Measurements from ENCODE around the gene BARHL1. TPM values are rescaled to one million over a fixed set of nuclear protein-coding genes. Genes with fewer than 3 reads are reported as not detected.

Gene BARHL1
- total and polyA plus RNA-seq, 9 of the 15 experiments (the other 6 are each of a cell fraction or from before 2014, with no cell fraction given): not detected

- Histone ChIP-seq H3K79me2 (ENCODE audit: control insufficient read depth, insufficient read depth, low read length) (no peaks in the 10 kb centered on the region), H2AFZ (ENCODE audit: low read depth, low read length) (no peak overlapping the region), H4K20me1 (replicated peaks; ENCODE audit: control insufficient read depth, insufficient read depth, low read length) (peaks cover 5% of the 10 kb centered on the region), H3K4me1 (replicated peaks in 1 of 2; ENCODE audit: control insufficient read depth in 2 of 2, insufficient read depth in 2 of 2, low read length in 2 of 2) (peaks cover 0 to 3% of the 10 kb centered on the region in 2 experiments; a peak in 1 of 5 replicates), H3K27ac (ENCODE audit: extremely low read depth, low read depth, low read length) (no peak overlapping the region), H3K9ac (ENCODE audit: insufficient read depth in 1 of 2, low read depth in 2 of 2, low read length in 2 of 2) (no peak overlapping the region), H3K4me3 (no peak overlapping the region), H3K9me1 (ENCODE audit: control insufficient read depth, insufficient read depth, low read length) (no peaks in the 10 kb centered on the region), H3K27me3 (ENCODE audit: control insufficient read depth in 2 of 2, insufficient read depth in 2 of 2, low read length in 2 of 2) (peaks cover 48 to 65% of the 10 kb centered on the region in 2 experiments), H3K4me2 (ENCODE audit: insufficient read depth, low read length) (no peak overlapping the region), H3K9me3 (replicated peaks; ENCODE audit: control insufficient read depth, insufficient read depth, low read depth, low read length) (no peaks in the 10 kb centered on the region), H3K36me3 (ENCODE audit: control insufficient read depth, insufficient read depth, low read length) (no peaks in the 10 kb centered on the region)
- in situ Hi-C loops (cut with MboI): no loop called here
- intact Hi-C loops (cut with micrococcal nuclease): no loop called here
- ChIA-PET POLR2A (interaction anchor here (0.7 to 1.3 kb wide), 2 partner anchors 7 to 13 kb away, joined by 3 read pairs; no protein-coding TSS in a partner anchor), CTCF (ENCODE audit: low intra/inter-chr PET ratio) (no interaction called here)
- no peak for DNase-seq (ENCODE audit: extremely low read depth in 1 of 4, low spot score in 3 of 4)
- ATAC-seq: no peak
- 22% methylated on average over 12 of the region's 12 CpGs for whole genome bisulfite sequencing (ENCODE audit: insufficient coverage, low coverage, missing lambda C conversion rate)
- no TSS peak for BruUV-seq (replicated peaks)
- no peak for FAIRE-seq
- TF ChIP-seq JUN (IDR thresholded peaks at IDR 0.05; ENCODE audit: borderline replicate concordance, low read depth, low read length) (no peak), JUN (CRISPR knock-in tag; IDR thresholded peaks at IDR 0.05; ENCODE audit: borderline replicate concordance) (no peak), ZNF232 (CRISPR knock-in tag; IDR thresholded peaks at IDR 0.05) (no peak), THAP12 (CRISPR knock-in tag; IDR thresholded peaks at IDR 0.05) (no peak), ZNF197 (CRISPR knock-in tag; IDR thresholded peaks at IDR 0.05; ENCODE audit: low read depth) (no peak), HOMEZ (CRISPR knock-in tag; IDR thresholded peaks at IDR 0.05) (no peak), KLF1 (tag; IDR thresholded peaks at IDR 0.05) (no peak), ZBTB11 (CRISPR knock-in tag; IDR thresholded peaks at IDR 0.05) (no peak), KAT7 (CRISPR knock-in tag; IDR thresholded peaks at IDR 0.05; ENCODE audit: borderline replicate concordance) (no peak), SMARCB1 (IDR thresholded peaks at IDR 0.05; ENCODE audit: insufficient read length, low read depth) (no peak)
Measured at GRCh38 chr9:132552041-132552440, 30.4 kb upstream of the BARHL1 start.

All from K562 (cell line).